Left colon (tissue), 2 donors: ENCODE results near the gene ANKZF1. TPM values are rescaled to one million over a fixed set of nuclear protein-coding genes. Genes with fewer than 3 reads are reported as not detected.
"Not testable (repeated sequence)": the region's sequence is repeated elsewhere in the genome, so short reads cannot be mapped to it uniquely, and the experiment has no call there.

Experiments
- ATAC-seq: fragments of 200-7000 bp; cut with Tn5 transposase; one replicate; pipeline ENCODE4 v1.9.1; 2020; ENCODE audit warnings: mild to moderate bottlenecking, moderate library complexity
- DNase-seq, 2 donors: peaks; one replicate each; pipeline ENCODE4 v3.0.0-alpha.2; 2020
- intact Hi-C, 2 donors: fragments of 100-400 bp; cut with DNase I in 1 of 2; cut with micrococcal nuclease in 1 of 2; formaldehyde crosslinking; loops; one replicate each; pipeline versions ENCODE4 v1.11.2 to v1.14.0; 2022; cut with DNase I, micrococcal nuclease
- total RNA-seq, 2 donors: library from RNA; stranded (reverse); fragmentation: NEBNext Ultra II Directional; extraction: Animal tissue kit (Norgen Biotek cat#: 25700); gene quantifications; one replicate each; pipeline ENCODE4 v1.2.1, GENCODE V29; 2021
- donor health status: DM: no; HTN: no; CAD: no.
- donor health status: DM: yes; HTN: yes; CAD: no.

The ANKZF1 gene
- total RNA-seq, 2 donors from 2014 or later = 33.8 to 40.9 TPM

DNA sequence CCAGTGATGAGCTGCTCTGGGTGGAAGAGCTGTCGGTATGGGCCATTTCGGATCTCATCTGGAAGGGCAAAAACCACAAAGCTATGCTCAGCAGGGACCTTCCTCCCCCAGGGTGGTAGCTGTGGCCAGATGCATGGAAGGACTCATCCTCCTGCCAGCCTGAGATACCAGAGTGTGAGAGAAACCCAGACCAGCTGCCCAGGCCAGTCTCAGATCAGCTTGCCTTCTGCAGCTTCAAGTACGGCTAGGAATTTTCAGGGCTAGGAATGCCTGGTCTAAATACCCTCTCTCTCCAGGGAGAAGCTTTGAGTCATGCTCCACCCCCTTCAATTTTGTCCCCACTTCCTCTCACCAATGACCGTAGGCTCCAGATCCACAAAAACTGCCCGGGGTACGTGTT lies 22.1 kb downstream of the ANKZF1 start:
- ATAC-seq (no peak), DNase-seq (no peak)
- intact Hi-C loops = no loop called here

DNA sequence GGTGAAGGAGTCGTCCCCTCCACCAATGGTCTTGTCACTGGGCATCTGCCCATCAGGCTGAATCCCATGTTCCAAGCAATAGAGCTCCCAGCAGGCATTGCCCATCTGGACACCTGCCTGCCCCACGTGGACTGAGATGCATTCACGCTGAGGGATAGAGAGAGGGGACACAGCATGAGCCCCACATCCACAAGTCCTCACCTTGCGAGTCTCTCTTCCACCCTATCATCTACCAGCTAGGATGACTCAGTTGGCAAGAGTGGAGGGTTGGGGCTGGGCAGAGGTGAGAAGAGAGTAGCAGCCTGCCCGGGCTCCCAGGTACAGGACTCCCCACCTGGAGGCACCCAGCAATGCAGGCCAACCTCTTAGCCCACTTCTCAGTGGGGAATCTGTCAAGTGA lies 22.5 kb downstream of the ANKZF1 start:
- intact Hi-C loops = no loop called here

DNA sequence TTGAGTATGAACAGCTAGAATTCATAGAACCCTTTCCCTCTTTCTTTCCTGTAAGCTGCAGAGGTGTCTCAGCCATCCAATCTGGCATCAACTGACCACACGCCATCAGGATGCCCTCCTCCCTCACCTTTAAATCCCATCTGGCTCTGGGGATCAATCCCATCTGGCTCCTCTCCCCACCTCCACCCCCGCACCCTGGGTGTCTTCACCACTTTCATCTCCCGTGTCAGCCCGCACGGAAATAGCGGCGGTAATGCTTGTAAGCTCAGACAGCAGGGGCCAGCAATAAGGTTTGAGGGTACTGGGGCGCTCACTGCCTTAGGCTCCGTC lies 22.9 kb downstream of the ANKZF1 start:
- intact Hi-C loops = no loop called here
- ATAC-seq (no peak), DNase-seq (peak in 1 of 2 donors; percentile 59)

More for the DNA sequence above, 22.5 kb downstream of the ANKZF1 start:
- DNase-seq (peak in 1 of 2 donors; percentile 23), ATAC-seq (no peak)

DNA sequence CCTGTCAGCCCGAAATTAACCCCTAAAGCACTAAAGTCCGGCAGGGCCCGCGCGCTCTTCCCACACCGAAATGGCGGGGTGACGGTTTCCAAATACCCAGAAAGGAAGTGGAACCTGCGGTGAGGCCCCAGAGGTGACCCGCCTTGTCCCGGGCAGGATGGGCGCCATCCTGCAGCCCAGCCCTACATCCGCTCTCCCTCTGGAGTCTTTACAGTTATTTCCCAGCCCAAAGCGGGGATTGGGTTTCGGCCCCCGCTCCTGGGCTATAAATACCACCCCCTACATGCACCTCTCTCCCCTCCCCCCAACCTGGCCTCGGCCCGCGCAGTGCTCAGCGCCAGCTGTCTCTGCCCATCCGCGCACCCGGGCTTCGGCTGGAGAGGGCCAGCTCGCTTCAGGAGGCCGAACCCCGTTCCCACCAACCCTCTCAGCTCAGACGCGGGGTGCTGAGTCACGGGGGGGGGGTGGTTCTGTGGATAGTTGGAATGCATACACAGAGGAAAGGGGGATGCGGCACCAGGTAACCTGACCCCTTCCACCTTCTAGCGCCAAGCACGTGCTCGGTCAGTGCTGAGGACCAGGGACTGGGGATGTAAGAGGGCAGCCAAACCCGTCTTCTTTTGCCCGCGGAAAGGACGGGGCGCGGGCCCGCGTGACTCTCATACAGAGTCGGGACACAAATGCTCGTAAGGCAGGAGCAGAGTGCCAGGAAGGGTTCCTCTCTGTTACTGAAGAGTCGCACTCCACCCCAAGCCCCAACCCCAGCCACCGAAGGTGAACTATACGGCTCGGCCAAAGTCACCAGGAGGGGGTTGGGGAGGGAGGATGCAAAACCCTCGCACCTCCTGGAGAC lies 23.5 kb downstream of the ANKZF1 start, which contains the start of gene TUBA4B:
TUBA4B (plus strand) TSS at position 344 of the 853 bp plus-strand sequence; CDS start at position 509, 165 bp downstream.
- intact Hi-C loops = no loop called here
- peak; percentile 51 to 63 for DNase-seq
- ATAC-seq = peak; percentile 6

DNA sequence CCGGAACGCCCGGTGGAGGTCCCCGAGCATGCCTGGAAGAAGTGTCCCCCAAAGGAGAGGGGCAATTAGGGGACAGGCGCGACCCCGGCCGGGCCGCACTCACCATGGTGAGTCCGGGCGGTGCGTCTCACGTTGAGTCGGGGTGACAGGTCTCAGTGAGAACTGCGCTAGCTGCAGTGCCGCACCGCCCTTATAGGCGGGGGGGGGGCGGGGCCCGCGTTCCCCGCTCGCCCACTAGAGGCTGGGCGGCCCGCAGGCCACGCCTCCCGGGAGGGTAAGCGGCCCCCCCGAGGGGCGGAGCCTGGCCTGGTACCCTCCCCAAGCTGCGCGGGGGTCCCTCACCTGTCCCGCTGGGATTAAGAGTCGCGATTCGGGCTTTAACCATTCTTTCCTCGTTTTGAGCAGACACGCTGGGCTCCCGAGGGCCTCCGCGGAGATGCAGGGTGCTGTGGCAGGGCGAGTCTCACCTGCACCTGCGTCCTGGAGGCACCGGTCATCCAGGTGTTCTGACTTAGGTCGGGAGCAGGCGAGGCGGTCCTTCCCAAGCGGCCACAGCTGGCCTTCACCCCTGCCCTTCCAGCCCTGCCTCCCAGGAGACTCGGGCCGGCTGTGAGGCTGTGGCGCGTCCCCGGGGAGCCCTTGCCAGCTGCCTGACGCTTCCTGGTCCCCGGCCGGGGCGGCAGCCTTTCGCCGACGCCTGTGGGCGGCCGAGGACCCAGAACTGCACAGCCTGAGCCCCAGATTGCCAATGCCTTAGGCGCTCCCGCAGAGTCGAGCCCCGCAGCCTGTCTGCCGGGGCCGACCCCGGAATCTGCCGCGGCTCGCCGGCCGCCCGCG lies 24.4 kb downstream of the ANKZF1 start, which contains the start of gene TUBA4A:
TUBA4A (minus strand) TSS at position 166 of the 837 bp plus-strand sequence; CDS start at position 106, 60 bp downstream.
- intact Hi-C loops = no loop called here
- DNase-seq = peak; percentile 87 to 94
- peak; percentile 73 for ATAC-seq

DNA sequence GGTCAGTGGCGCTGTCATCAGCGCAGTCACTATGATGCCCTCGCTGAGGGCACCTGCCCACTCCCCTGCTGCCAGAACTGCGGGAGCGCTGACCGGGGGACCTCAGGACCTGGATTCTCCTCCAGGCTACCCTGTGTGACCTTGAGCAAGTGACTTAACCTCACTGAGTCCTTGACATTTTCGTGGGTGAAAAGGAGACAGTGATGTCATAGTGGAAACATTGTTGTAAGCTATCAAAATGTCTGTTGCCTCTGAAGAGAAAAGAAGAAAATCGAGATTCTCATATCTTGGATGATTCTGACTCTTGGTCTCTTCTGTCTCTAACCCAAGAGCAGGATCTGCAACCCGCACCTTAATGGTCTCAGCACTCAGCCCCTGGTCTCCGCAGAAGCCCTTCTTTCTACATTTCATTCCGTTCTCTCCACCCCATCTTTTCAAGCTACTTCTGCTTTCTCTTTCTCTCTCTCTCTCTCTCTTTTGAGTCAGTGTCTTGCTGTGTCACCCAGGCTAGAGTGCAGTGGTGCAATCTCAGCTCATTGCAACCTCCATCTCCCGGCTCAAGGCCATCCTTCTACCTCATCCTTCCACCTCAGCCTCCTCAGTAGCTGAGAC lies 25.1 kb downstream of the ANKZF1 start:
- intact Hi-C loops = no loop called here
- ATAC-seq (peak; percentile 1), DNase-seq (no peak)

DNA sequence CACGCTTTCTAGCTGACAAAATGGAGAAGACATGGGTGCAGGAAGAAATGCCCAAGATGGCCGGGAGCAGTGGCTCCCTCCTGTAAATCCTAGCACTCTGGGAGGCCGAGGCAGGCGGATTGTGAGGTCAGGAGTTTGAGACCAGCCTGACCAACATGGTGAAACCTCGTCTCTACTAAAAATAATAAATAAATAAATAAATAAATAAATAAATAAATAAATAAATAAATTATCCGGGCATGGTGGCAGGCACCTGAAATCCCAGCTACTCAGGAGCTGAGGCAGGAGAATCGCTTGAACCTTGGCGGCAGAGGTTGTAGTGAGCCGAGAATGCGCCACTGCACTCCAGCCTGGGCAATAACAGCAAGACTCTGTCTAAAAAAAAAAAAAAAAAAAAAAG lies 29.3 kb downstream of the ANKZF1 start:
- intact Hi-C loops, DNase-seq: not testable (repeated sequence)

DNA sequence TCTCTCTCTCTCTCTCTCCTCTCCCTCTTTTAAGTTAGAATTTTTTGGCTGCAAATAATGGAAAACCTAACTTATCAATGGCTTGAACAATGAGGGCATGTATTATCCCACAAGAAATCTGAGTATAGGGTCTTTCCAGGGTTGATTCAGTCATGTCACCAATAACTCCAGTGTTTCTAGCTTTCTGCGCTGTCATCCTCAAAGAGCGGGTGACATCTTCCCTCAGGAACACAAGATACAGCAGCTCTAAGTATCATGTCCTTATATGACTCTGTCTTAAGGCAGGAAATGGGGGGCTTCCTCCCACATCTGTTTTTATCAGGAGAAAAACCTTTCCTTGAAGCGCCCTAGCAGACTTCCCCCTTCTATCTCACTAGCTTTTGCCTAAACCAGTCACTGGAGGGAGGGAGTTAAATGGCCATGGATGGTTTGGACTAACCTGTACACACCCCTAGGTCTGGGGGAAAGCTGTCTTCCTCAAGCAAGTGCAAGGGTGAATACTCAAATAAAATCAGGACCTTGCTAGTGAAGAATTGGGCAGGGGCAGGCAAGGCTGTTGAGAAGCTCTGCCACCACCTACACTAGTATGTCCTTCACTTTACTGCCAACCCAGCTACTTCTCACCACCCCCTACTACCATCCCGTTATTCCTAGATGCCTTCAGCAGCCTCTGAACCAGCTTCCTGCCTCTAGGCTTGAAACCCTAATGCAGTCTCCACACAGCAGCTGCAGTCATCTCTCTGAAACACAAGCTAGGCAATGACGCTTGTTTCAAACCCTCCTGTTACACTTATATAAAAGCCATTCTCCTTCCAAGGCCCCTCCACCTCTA lies 31.6 kb downstream of the ANKZF1 start:
- no peak for ATAC-seq
- intact Hi-C loops = no loop called here
- DNase-seq = no peak

More for the DNA sequence above, 29.3 kb downstream of the ANKZF1 start:
- not testable (repeated sequence) for ATAC-seq

DNA sequence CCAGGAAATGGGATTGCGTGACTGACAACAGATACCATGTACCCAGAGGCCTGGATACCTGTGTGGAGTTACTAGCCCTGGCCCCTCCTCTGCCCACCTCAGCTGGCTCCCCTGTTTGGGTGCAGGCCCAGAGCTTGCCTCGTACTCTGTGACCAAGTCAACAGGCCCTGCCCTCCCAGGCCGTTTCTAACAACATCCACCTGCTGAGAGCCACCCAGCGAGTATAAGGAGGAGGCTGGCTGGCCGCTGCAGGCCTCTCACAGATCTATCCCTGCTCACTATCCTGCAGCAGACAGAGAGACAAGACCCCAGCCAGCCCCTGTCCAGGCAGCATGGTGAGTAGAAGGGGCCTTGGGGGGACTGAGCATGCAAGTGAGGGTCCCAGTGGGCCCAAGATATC lies 36.6 kb downstream of the ANKZF1 start:
- intact Hi-C loops = no loop called here
- ATAC-seq (no peak), DNase-seq (no peak)

DNA sequence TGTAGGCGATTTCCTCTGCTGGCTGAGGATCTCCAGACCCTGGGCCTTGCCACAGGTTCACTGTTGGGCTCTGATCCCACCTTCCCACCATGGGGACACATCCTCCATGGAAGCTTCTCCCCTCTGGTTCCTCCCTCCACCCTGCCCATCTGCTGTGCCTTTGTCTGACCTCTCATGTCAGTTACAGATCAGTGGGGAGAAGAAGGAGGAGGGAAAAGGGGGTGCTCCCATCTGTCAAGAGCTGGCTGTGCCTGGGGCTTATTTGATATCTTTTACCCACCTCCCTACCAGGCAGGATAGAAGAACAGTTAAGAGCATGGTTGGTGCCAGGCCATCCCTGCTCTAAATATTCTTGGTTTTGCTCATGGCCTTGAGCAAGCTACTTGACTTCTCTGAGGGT lies 37.3 kb downstream of the ANKZF1 start:
- ATAC-seq (no peak), DNase-seq (no peak)
- intact Hi-C loops = no loop called here

DNA sequence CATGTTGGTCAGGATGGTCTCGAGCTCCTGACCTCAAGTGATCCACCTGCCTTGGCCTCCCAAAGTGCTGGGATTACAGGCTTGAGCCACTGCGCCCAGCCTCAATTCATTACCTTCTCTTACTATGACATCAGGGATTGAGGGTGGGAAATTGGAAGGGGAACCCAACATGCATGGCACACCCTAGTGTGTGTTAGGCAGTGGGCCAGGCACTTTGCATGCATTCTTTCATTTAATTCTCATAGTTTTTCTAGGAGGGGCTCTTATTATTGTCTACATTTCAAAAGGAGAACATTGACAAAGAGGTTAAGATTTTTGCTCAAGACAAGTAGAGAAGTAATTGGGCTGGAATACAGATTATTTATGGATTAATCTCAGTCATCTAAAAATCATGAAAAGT lies 38.7 kb downstream of the ANKZF1 start:
- intact Hi-C loops = no loop called here
- DNase-seq = no peak
- no peak for ATAC-seq

DNA sequence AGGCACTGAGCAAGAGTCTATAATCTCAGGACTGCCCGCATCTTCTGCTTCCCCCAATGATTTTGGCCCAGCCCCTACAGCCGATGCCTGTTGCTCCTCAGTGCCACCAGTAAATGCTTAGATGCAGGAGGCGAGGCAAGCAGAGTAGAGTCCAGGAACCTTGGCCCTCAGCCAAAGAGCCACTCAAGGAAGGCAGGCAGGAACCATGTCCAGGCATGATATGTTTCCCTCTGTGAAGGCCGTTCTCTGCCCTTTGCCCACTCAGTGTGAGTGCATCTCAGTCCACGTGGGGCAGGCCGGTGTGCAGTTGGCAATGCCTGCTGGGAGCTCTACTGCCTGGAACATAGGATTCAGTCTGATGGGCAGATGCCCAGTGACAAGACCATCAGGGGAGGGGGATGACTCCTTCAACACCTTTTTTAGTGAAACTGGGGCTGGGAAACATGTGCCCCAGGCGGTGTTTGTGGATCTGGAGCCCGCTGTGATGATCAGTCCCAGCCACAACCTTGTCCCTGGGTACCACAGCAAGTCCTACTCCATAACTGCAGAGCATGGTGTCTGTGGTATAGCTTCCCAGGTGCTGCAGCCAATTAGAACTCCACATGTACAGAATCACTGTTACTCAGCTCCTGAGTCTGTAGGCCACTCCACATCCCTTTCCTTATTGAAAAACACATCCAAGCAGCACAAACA lies 39.9 kb downstream of the ANKZF1 start:
- DNase-seq = peak; percentile 72 to 80
- ATAC-seq = peak; percentile 99

DNA sequence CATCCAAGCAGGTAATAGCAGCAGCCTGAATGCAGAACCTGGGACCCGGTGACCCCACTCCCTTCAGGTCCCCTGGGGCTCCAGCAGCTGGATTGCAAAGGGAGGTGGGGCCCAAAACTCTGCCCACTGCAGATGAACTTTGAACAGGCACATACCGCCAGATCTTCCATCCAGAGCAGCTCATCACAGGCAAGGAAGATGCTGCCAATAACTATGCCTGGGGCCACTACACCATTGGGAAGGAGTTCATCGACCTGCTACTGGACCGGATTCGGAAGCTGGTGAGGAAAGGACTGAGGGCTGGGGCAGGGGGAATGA lies 40.4 kb downstream of the ANKZF1 start:
- intact Hi-C loops = no loop called here

More for the DNA sequence above, 39.9 kb downstream of the ANKZF1 start:
- intact Hi-C loops = no loop called here

DNA sequence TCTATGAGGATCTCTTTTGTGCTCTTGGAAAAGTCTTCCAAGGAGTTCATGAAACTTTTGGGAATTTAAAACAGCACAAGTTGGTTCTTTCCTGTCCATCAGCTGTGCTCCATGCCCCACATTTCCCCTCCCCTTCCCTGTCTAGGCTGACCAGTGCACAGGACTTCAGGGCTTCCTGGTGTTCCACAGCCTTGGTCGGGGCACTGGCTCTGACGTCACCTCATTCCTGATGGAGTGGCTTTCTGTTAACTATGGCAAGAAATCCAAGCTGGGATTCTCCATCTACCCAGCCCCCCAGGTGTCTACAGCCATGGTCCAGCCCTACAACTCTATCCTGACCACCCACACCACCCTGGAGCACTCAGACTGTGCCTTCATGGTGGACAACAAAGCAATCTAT lies 41.4 kb downstream of the ANKZF1 start:
- no peak for DNase-seq
- ATAC-seq = no peak
- intact Hi-C loops = no loop called here

More for the DNA sequence above, 40.4 kb downstream of the ANKZF1 start:
- no peak for ATAC-seq
- DNase-seq = no peak

DNA sequence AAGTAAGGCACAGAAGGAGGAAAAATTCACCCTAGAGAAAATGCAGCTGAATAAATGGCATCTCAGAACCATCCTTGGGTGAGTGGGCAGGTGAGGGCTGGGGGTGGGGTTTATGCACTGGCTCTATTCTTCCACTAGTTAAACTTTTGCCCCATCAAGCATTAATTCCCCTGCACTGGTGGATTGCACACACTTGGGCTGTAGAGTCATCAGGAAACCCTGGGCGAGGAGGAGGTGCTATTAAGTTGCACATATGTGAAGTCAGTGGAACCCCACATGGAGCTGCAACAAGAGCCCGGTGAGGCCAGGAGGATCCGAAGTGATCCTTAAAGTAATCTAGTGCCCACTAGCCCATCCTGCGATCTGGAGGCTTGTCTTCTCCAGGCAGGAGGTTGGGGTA lies 42.8 kb downstream of the ANKZF1 start:
- ATAC-seq (no peak), DNase-seq (no peak)
- intact Hi-C loops = no loop called here

DNA sequence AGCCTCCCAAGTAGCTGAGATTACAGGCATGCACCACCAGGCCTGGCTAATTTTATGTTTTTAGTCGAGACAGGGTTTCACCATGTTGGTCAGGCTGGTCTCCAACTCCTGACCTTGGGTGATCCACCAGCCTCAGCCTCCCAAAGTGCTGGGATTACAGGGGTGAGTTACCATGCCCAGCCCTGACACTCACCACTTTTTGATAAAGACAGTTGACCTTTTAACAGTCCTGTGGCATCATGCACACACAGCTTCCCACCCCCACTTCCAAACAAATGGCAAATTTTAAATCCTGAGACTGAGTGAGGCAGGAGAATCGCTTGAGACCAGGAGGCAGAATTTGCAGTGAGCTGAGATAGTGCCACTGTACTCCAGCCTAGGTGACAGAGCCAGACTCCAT lies 43.4 kb downstream of the ANKZF1 start:
- ATAC-seq (no peak), DNase-seq (no peak)
- intact Hi-C loops = no loop called here

DNA sequence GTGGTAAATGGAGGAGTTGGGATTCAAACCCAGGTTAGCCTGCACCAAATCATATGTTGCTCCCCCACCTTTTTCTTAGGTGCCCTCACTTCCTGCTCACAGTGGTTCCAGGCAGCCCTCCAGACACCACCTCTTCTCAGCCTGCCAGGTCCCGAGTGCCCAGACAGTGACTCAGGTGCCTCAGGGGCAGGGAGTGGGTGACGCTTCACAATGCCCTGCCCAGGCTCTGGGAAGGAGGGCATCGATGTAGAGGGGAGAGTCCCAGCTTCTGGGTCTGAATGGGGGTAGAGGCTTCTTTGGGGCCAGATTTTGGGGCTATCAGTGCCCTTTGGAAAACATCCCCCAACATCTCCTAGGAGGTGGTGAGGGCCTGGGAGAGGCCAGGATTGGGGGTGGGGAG lies 44.3 kb downstream of the ANKZF1 start:
- DNase-seq (no peak), ATAC-seq (no peak)
- intact Hi-C loops = no loop called here

DNA sequence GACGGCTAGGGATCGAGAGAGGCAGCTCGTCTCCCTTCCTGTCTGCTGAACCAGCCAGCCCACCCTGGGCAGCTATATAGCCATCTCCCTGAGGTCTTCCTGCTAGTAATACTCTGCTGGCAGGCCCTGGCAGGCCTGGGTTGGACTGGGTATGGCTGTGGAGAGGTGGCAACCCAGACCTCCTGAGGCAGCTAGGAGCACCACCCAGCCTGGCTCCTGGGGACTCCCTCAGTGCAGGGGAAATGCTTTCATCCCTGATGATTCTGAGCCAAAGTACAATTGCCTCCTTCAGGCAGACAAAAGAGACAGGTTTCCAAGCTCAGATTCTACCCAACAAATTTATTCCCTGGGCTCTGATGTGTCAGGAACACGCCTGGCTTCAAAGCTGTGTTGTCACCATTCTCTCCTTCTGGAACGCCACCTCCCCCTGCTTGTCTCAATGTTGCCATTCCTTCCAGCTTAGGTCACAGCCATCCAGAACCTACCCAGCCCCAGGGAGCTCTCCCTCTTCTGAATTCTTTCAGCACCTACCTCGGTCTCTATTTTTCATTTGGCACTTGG lies 44.8 kb downstream of the ANKZF1 start:
- ATAC-seq = no peak
- intact Hi-C loops = no loop called here
- no peak for DNase-seq
